Measurements from ENCODE around the gene RASL10A.

DNA sequence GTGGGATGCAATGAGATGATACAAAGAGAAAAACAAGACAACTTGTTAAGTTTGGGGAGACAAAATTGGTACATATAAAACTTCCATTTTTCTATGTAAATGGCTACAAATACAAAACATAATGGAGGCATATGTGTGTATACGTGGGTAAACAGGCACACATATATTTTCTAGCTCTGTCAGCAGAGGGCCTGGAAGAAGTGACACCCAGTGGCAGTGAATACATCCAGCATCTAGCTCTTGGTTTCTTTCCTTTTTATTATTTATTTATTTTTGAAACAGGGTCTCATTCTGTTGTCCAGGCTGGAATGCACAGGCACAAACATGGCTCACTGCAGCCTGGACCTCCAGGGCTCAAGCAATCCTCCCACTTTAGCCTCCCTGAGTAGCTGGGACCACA lies 5.0 kb upstream of the RASL10A start:
- TF ChIP-seq CREB1 (CRISPR knock-in tag; IDR thresholded peaks at IDR 0.05; ENCODE audit: low read depth) (no peak), NANOG (IDR thresholded peaks at IDR 0.05; ENCODE audit: borderline replicate concordance) (no peak), EZH2 (IDR thresholded peaks at IDR 0.05; ENCODE audit: low read depth, unreplicated experiment) (no peak), POLR2AphosphoS5 (IDR thresholded peaks at IDR 0.05; ENCODE audit: low read depth) (no peak), EZH2phosphoT487 (IDR thresholded peaks at IDR 0.05; ENCODE audit: unreplicated experiment) (no peak), ZNF114 (CRISPR knock-in tag; IDR thresholded peaks at IDR 0.05) (no peak), ZNF331 (CRISPR knock-in tag; IDR thresholded peaks at IDR 0.05; ENCODE audit: low read depth) (no peak), JUNB (IDR thresholded peaks at IDR 0.05; ENCODE audit: unreplicated experiment) (no peak), STAT1 (IDR thresholded peaks at IDR 0.05; ENCODE audit: unreplicated experiment) (no peak)
- TF ChIP-seq, protein P1, sequence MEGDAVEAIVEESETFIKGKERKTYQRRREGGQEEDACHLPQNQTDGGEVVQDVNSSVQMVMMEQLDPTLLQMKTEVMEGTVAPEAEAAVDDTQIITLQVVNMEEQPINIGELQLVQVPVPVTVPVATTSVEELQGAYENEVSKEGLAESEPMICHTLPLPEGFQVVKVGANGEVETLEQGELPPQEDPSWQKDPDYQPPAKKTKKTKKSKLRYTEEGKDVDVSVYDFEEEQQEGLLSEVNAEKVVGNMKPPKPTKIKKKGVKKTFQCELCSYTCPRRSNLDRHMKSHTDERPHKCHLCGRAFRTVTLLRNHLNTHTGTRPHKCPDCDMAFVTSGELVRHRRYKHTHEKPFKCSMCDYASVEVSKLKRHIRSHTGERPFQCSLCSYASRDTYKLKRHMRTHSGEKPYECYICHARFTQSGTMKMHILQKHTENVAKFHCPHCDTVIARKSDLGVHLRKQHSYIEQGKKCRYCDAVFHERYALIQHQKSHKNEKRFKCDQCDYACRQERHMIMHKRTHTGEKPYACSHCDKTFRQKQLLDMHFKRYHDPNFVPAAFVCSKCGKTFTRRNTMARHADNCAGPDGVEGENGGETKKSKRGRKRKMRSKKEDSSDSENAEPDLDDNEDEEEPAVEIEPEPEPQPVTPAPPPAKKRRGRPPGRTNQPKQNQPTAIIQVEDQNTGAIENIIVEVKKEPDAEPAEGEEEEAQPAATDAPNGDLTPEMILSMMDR (conservative IDR thresholded peaks at IDR 0.05; ENCODE audit: low read depth in 2 of 2), result peak in 1 of 2 experiments; percentile 22; a peak in 2 of 4 replicates
- TF ChIP-seq, protein P2, sequence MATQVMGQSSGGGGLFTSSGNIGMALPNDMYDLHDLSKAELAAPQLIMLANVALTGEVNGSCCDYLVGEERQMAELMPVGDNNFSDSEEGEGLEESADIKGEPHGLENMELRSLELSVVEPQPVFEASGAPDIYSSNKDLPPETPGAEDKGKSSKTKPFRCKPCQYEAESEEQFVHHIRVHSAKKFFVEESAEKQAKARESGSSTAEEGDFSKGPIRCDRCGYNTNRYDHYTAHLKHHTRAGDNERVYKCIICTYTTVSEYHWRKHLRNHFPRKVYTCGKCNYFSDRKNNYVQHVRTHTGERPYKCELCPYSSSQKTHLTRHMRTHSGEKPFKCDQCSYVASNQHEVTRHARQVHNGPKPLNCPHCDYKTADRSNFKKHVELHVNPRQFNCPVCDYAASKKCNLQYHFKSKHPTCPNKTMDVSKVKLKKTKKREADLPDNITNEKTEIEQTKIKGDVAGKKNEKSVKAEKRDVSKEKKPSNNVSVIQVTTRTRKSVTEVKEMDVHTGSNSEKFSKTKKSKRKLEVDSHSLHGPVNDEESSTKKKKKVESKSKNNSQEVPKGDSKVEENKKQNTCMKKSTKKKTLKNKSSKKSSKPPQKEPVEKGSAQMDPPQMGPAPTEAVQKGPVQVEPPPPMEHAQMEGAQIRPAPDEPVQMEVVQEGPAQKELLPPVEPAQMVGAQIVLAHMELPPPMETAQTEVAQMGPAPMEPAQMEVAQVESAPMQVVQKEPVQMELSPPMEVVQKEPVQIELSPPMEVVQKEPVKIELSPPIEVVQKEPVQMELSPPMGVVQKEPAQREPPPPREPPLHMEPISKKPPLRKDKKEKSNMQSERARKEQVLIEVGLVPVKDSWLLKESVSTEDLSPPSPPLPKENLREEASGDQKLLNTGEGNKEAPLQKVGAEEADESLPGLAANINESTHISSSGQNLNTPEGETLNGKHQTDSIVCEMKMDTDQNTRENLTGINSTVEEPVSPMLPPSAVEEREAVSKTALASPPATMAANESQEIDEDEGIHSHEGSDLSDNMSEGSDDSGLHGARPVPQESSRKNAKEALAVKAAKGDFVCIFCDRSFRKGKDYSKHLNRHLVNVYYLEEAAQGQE (IDR thresholded peaks at IDR 0.05; ENCODE audit: unreplicated experiment), result no peak
- TF ChIP-seq, protein P3, sequence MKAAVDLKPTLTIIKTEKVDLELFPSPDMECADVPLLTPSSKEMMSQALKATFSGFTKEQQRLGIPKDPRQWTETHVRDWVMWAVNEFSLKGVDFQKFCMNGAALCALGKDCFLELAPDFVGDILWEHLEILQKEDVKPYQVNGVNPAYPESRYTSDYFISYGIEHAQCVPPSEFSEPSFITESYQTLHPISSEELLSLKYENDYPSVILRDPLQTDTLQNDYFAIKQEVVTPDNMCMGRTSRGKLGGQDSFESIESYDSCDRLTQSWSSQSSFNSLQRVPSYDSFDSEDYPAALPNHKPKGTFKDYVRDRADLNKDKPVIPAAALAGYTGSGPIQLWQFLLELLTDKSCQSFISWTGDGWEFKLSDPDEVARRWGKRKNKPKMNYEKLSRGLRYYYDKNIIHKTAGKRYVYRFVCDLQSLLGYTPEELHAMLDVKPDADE (IDR thresholded peaks at IDR 0.05), result no peak
- TF ChIP-seq, protein P4, sequence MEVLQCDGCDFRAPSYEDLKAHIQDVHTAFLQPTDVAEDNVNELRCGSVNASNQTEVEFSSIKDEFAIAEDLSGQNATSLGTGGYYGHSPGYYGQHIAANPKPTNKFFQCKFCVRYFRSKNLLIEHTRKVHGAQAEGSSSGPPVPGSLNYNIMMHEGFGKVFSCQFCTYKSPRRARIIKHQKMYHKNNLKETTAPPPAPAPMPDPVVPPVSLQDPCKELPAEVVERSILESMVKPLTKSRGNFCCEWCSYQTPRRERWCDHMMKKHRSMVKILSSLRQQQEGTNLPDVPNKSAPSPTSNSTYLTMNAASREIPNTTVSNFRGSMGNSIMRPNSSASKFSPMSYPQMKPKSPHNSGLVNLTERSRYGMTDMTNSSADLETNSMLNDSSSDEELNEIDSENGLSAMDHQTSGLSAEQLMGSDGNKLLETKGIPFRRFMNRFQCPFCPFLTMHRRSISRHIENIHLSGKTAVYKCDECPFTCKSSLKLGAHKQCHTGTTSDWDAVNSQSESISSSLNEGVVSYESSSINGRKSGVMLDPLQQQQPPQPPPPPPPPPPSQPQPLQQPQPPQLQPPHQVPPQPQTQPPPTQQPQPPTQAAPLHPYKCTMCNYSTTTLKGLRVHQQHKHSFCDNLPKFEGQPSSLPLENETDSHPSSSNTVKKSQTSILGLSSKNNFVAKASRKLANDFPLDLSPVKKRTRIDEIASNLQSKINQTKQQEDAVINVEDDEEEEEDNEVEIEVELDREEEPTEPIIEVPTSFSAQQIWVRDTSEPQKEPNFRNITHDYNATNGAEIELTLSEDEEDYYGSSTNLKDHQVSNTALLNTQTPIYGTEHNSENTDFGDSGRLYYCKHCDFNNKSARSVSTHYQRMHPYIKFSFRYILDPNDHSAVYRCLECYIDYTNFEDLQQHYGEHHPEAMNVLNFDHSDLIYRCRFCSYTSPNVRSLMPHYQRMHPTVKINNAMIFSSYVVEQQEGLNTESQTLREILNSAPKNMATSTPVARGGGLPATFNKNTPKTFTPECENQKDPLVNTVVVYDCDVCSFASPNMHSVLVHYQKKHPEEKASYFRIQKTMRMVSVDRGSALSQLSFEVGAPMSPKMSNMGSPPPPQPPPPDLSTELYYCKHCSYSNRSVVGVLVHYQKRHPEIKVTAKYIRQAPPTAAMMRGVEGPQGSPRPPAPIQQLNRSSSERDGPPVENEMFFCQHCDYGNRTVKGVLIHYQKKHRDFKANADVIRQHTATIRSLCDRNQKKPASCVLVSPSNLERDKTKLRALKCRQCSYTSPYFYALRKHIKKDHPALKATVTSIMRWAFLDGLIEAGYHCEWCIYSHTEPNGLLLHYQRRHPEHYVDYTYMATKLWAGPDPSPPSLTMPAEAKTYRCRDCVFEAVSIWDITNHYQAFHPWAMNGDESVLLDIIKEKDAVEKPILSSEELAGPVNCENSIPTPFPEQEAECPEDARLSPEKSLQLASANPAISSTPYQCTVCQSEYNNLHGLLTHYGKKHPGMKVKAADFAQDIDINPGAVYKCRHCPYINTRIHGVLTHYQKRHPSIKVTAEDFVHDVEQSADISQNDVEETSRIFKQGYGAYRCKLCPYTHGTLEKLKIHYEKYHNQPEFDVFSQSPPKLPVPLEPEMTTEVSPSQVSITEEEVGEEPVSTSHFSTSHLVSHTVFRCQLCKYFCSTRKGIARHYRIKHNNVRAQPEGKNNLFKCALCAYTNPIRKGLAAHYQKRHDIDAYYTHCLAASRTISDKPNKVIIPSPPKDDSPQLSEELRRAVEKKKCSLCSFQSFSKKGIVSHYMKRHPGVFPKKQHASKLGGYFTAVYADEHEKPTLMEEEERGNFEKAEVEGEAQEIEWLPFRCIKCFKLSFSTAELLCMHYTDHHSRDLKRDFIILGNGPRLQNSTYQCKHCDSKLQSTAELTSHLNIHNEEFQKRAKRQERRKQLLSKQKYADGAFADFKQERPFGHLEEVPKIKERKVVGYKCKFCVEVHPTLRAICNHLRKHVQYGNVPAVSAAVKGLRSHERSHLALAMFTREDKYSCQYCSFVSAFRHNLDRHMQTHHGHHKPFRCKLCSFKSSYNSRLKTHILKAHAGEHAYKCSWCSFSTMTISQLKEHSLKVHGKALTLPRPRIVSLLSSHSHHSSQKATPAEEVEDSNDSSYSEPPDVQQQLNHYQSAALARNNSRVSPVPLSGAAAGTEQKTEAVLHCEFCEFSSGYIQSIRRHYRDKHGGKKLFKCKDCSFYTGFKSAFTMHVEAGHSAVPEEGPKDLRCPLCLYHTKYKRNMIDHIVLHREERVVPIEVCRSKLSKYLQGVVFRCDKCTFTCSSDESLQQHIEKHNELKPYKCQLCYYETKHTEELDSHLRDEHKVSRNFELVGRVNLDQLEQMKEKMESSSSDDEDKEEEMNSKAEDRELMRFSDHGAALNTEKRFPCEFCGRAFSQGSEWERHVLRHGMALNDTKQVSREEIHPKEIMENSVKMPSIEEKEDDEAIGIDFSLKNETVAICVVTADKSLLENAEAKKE (CRISPR knock-in tag; IDR thresholded peaks at IDR 0.05), result no peak

Data from GM23338 (cell line).